Measurements from ENCODE around the gene TRAF2. TPM values are rescaled to one million over a fixed set of nuclear protein-coding genes. Genes with fewer than 3 reads are reported as not detected.

Gene TRAF2
- total and polyA plus RNA-seq, 9 of the 15 experiments (the other 6 are each of a cell fraction or from before 2014, with no cell fraction given): 0.24 to 45.2 (median 18.0) TPM

DNA sequence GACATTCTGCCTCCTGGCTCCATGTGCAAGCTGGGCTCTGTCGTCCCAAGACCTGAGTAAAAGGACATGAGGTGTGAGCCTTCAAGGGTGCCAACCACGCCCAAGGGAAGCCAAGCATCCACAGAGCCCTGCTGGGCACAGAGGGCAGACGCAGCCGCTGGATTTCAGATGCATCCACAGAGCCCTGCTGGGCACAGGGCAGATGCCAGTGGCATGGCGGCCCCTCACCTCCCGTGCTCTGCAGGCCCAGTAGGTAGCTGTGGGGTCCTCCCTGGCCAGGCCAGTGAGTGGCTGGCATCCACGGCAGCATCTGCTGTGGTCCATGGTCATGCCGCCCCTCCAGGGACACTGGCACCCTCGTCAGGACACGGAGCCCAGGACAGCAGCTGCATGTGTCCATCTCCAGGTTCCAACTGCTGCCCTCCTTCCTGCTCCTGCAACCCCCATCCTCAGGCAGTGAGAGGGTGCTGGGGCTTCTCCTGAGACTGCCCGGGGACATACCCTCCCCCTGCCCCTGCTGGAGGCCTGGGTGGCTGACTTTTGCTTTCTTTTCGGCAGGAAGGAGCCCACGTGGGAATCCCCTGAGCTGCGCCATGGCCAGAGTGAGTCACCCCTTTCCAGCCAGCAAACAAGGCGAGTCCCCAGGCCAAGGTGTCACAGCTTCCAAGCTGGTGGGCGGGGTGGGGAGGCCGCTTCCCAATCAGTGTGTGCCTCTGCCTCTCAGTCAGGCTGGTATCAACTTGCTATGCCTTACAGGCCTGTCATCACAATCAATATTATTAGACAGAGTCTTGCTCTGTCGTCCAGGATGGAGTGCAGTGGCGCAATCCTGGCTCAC lies 4.0 kb upstream of the TRAF2 start:
- Histone ChIP-seq H3K4me2 (ENCODE audit: insufficient read depth, low read length) (peak overlapping the region; percentile 56), H3K9me1 (ENCODE audit: control insufficient read depth, insufficient read depth, low read length) (peaks cover 2% of the 10 kb centered on the region), H4K20me1 (replicated peaks; ENCODE audit: control insufficient read depth, insufficient read depth, low read length) (no peaks in the 10 kb centered on the region), H3K4me1 (replicated peaks in 1 of 2; ENCODE audit: control insufficient read depth in 2 of 2, insufficient read depth in 2 of 2, low read length in 2 of 2) (peaks cover 21 to 53% of the 10 kb centered on the region in 2 experiments), H2AFZ (ENCODE audit: low read depth, low read length) (peak overlapping the region; percentile 66; the same call in 1 of the 2 replicates), H3K79me2 (ENCODE audit: control insufficient read depth, insufficient read depth, low read length) (peaks cover 23% of the 10 kb centered on the region), H3K27ac (ENCODE audit: extremely low read depth, low read depth, low read length) (peak overlapping the region; percentile 53; the same call in 1 of the 3 replicates), H3K9ac (ENCODE audit: insufficient read depth in 1 of 2, low read depth in 2 of 2, low read length in 2 of 2) (peak overlapping the region; percentile 11 to 83; a peak in 2 of 4 replicates), H3K4me3 (no peak overlapping the region), H3K27me3 (ENCODE audit: control insufficient read depth in 2 of 2, insufficient read depth in 2 of 2, low read length in 2 of 2) (no peaks in the 10 kb centered on the region), H3K36me3 (ENCODE audit: control insufficient read depth, insufficient read depth, low read length) (peaks cover 6% of the 10 kb centered on the region; the same call in 1 of the 3 replicates), H3K9me3 (replicated peaks; ENCODE audit: control insufficient read depth, insufficient read depth, low read depth, low read length) (no peaks in the 10 kb centered on the region)
- in situ Hi-C loops (cut with MboI): no loop called here
- ATAC-seq (peak; percentile 37), DNase-seq (ENCODE audit: extremely low read depth in 1 of 4, low spot score in 3 of 4) (peak; percentile 58 to 87 (median 67)), FAIRE-seq (peak; percentile 91)
- BruUV-seq (replicated peaks): no TSS peak
- ChIA-PET CTCF (ENCODE audit: low intra/inter-chr PET ratio) (no interaction called here), POLR2A (interaction anchor here (0.6 to 2.2 kb wide), 12 partner anchors 10 to 155 kb away, joined by 3 to 15 read pairs (median 4); partner anchors contain the start of gene EDF1)
- intact Hi-C loops (cut with micrococcal nuclease): no loop called here
- WGBS (ENCODE audit: insufficient coverage, low coverage, missing lambda C conversion rate): 26% methylated on average over 19 of the region's 19 CpGs
- no peak for TF ChIP-seq TAF9B (IDR thresholded peaks at IDR 0.05; ENCODE audit: partially characterized antibody)
- no peak for TF ChIP-seq ZBTB12 (CRISPR knock-in tag; IDR thresholded peaks at IDR 0.05)
- no peak for TF ChIP-seq CREB1 (IDR thresholded peaks at IDR 0.05)
- TF ChIP-seq CREB1 (CRISPR knock-in tag; IDR thresholded peaks at IDR 0.05): 0 out of 2 replicates have a peak, but pooled peaks have one; percentile 35
- TF ChIP-seq FOXK2 (conservative IDR thresholded peaks at IDR 0.05 in 1 of 2, IDR thresholded peaks at IDR 0.05 in 1 of 2; ENCODE audit: low read depth in 2 of 2): peak in 1 of 2 experiments; percentile 52; a peak in 1 of 4 replicates
- TF ChIP-seq, protein P1, sequence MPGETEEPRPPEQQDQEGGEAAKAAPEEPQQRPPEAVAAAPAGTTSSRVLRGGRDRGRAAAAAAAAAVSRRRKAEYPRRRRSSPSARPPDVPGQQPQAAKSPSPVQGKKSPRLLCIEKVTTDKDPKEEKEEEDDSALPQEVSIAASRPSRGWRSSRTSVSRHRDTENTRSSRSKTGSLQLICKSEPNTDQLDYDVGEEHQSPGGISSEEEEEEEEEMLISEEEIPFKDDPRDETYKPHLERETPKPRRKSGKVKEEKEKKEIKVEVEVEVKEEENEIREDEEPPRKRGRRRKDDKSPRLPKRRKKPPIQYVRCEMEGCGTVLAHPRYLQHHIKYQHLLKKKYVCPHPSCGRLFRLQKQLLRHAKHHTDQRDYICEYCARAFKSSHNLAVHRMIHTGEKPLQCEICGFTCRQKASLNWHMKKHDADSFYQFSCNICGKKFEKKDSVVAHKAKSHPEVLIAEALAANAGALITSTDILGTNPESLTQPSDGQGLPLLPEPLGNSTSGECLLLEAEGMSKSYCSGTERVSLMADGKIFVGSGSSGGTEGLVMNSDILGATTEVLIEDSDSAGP (CRISPR knock-in tag; IDR thresholded peaks at IDR 0.05): 0 out of 2 replicates have a peak, but pooled peaks have one; percentile 10
- TF ChIP-seq ELF4 (CRISPR knock-in tag; IDR thresholded peaks at IDR 0.05): no peak
- TF ChIP-seq CTBP1 (IDR thresholded peaks at IDR 0.05; ENCODE audit: borderline replicate concordance): no peak
- no peak for TF ChIP-seq NBN (IDR thresholded peaks at IDR 0.05; ENCODE audit: low read depth)
- TF ChIP-seq RFX5 (IDR thresholded peaks at IDR 0.05; ENCODE audit: low read depth, low read length): no peak
- TF ChIP-seq NCOA2 (IDR thresholded peaks at IDR 0.05; ENCODE audit: partially characterized antibody in 2 of 2): no peak
- TF ChIP-seq CREM (IDR thresholded peaks at IDR 0.05; ENCODE audit: low read depth): peak; percentile 64; the same call in 1 of the 2 replicates
- peak; percentile 74 for TF ChIP-seq CEBPB (tag; IDR thresholded peaks at IDR 0.05)
- no peak for TF ChIP-seq HLTF (IDR thresholded peaks at IDR 0.05)
- TF ChIP-seq COPS2 (conservative IDR thresholded peaks at IDR 0.05): no peak
- peak; percentile 67 for TF ChIP-seq POLR2G (IDR thresholded peaks at IDR 0.05; ENCODE audit: low read depth, low read length)
- no peak for TF ChIP-seq TBL1XR1 (IDR thresholded peaks at IDR 0.05; ENCODE audit: low read length in 2 of 2)
- TF ChIP-seq RBBP5 (IDR thresholded peaks at IDR 0.05; ENCODE audit: borderline replicate concordance, insufficient read depth, low read length, poor library complexity, severe bottlenecking): no peak
- no peak for TF ChIP-seq ZNF584 (CRISPR knock-in tag; IDR thresholded peaks at IDR 0.05; ENCODE audit: low read depth)
- peak; percentile 91 for TF ChIP-seq FOSL1 (tag; conservative IDR thresholded peaks at IDR 0.05)
- TF ChIP-seq HDAC2 (IDR thresholded peaks at IDR 0.05): no peak
